ENCODE results near the gene CCDC158. TPM values are rescaled to one million over a fixed set of nuclear protein-coding genes. Genes with fewer than 3 reads are reported as not detected.

CCDC158 gene
- total and polyA plus RNA-seq, 2 experiments from 2014 or later, result 0.21 to 0.27 TPM

DNA sequence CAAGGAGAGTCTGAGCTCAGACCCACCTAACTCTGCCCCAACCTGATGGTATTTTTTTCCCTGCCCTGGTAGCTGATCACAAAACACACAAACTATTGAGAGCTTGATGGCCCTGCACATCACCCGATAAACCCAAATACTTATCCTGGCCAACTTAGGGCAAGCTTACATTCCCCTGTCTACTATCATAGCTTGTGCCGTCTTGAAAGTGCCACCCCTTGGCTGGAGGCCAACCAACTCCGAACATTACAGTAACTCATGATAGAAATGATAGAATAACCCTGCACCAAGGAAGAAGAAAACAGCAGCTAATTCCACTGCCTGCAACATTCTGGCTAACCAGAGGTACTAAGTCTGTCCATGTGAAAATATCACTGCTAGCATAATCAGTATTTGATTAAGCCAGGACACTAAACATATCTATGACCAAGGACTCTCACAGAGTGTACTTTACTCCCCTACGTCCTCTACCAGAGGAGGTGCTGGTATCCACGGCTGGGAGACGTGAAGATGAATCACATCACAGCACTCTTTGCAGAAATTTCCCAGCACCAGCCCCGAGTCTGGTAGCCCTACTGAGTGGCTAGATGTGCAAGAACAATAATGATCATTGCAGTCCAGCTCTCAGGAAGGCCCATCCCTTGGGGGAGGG is 105.5 kb downstream of the CCDC158 start:
- Histone ChIP-seq H3F3A (replicated peaks; ENCODE audit: low read depth) (no peaks in the 10 kb centered on the region), H3K4me1 (ENCODE audit: insufficient read depth) (no peaks in the 10 kb centered on the region), H3K36me3 (ENCODE audit: insufficient read depth) (no peaks in the 10 kb centered on the region; the same call in 1 of the 2 replicates), H3K27me3 (ENCODE audit: insufficient read depth) (no peaks in the 10 kb centered on the region), H4K20me1 (replicated peaks; ENCODE audit: insufficient read depth) (no peaks in the 10 kb centered on the region), H3K79me2 (replicated peaks; ENCODE audit: insufficient read depth) (no peaks in the 10 kb centered on the region), H2AFZ (no peak overlapping the region), H3K4me3 (no peak overlapping the region), H3K9me2 (ENCODE audit: insufficient read depth) (no peaks in the 10 kb centered on the region), H3K27ac (ENCODE audit: low read depth) (no peak overlapping the region), H3K4me2 (no peak overlapping the region)
- TF ChIP-seq EZH2 (IDR thresholded peaks at IDR 0.05; ENCODE audit: low read depth, unreplicated experiment) (no peak), EZH2phosphoT487 (IDR thresholded peaks at IDR 0.05; ENCODE audit: unreplicated experiment) (no peak), ZNF114 (CRISPR knock-in tag; IDR thresholded peaks at IDR 0.05) (no peak), ZNF462 (CRISPR knock-in tag; IDR thresholded peaks at IDR 0.05) (no peak), STAT1 (IDR thresholded peaks at IDR 0.05; ENCODE audit: unreplicated experiment) (no peak), POLR2AphosphoS5 (IDR thresholded peaks at IDR 0.05; ENCODE audit: low read depth) (no peak), CREB1 (CRISPR knock-in tag; IDR thresholded peaks at IDR 0.05; ENCODE audit: low read depth) (no peak), ZNF331 (CRISPR knock-in tag; IDR thresholded peaks at IDR 0.05; ENCODE audit: low read depth) (no peak), JUNB (IDR thresholded peaks at IDR 0.05; ENCODE audit: unreplicated experiment) (no peak), NANOG (IDR thresholded peaks at IDR 0.05; ENCODE audit: borderline replicate concordance) (no peak)
- TF ChIP-seq, protein P1, sequence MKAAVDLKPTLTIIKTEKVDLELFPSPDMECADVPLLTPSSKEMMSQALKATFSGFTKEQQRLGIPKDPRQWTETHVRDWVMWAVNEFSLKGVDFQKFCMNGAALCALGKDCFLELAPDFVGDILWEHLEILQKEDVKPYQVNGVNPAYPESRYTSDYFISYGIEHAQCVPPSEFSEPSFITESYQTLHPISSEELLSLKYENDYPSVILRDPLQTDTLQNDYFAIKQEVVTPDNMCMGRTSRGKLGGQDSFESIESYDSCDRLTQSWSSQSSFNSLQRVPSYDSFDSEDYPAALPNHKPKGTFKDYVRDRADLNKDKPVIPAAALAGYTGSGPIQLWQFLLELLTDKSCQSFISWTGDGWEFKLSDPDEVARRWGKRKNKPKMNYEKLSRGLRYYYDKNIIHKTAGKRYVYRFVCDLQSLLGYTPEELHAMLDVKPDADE (IDR thresholded peaks at IDR 0.05), result no peak
- TF ChIP-seq, protein P2, sequence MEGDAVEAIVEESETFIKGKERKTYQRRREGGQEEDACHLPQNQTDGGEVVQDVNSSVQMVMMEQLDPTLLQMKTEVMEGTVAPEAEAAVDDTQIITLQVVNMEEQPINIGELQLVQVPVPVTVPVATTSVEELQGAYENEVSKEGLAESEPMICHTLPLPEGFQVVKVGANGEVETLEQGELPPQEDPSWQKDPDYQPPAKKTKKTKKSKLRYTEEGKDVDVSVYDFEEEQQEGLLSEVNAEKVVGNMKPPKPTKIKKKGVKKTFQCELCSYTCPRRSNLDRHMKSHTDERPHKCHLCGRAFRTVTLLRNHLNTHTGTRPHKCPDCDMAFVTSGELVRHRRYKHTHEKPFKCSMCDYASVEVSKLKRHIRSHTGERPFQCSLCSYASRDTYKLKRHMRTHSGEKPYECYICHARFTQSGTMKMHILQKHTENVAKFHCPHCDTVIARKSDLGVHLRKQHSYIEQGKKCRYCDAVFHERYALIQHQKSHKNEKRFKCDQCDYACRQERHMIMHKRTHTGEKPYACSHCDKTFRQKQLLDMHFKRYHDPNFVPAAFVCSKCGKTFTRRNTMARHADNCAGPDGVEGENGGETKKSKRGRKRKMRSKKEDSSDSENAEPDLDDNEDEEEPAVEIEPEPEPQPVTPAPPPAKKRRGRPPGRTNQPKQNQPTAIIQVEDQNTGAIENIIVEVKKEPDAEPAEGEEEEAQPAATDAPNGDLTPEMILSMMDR (conservative IDR thresholded peaks at IDR 0.05; ENCODE audit: low read depth in 2 of 2), result no peak
- Mint-ChIP-seq H3K27ac (no peak overlapping the region), H3K9me3 (peaks cover 12% of the 10 kb centered on the region; the same call in 2 of the 3 replicates), H3K4me3 (no peak overlapping the region), H3K27me3 (ENCODE audit: insufficient read depth, low read depth, poor library complexity) (no peaks in the 10 kb centered on the region), H3K4me1 (no peaks in the 10 kb centered on the region; the same call in 2 of the 3 replicates), H3K36me3 (ENCODE audit: low read depth) (no peaks in the 10 kb centered on the region)
- DNase-seq (ENCODE audit: low spot score) (no peak), ATAC-seq (no peak)
